HepG2 (cell line): ENCODE results near the gene TMEM158. TPM values are rescaled to one million over a fixed set of nuclear protein-coding genes. Genes with fewer than 3 reads are reported as not detected.

Experiments used
- CSRNP1 ChIP-seq: sonication (generic); formaldehyde crosslinking; IDR thresholded peaks from 2 replicates; pipeline ENCODE4 v1.8.1; 2023; ENCODE audit warnings: mild to moderate bottlenecking, missing genetic modification reagents
- HMGXB4 ChIP-seq, 2 experiments: sonication (generic) in 1 of 2; formaldehyde crosslinking in 1 of 2; IDR thresholded peaks; 2 replicates each; pipeline versions ENCODE4 v1.4.0 to v1.6.1; 2018 to 2020; ENCODE audit warnings: missing genetic modification reagents in 2 of 2, borderline replicate concordance in 1 of 2, low read depth in 1 of 2, mild to moderate bottlenecking in 1 of 2, missing biosample characterization in 1 of 2
- MYPOP ChIP-seq: sonication (generic); formaldehyde crosslinking; IDR thresholded peaks from 2 replicates; pipeline ENCODE4 v1.8.1; 2023; ENCODE audit warnings: mild to moderate bottlenecking, moderate library complexity, missing genetic modification reagents
- PAXIP1 ChIP-seq: sonication (generic); formaldehyde crosslinking; conservative IDR thresholded peaks from 2 replicates; pipeline ENCODE4 v1.4.0; 2020; ENCODE audit warnings: mild to moderate bottlenecking, missing genetic modification reagents, moderate library complexity
- SNAPC4 ChIP-seq: sonication (generic); formaldehyde crosslinking; IDR thresholded peaks from 2 replicates; pipeline ENCODE4 v1.4.0; 2020; ENCODE audit warnings: mild to moderate bottlenecking, missing genetic modification reagents
- STAG1 ChIP-seq: sonication (generic); formaldehyde crosslinking; IDR thresholded peaks from 2 replicates; pipeline ENCODE4 v1.4.0; 2020; ENCODE audit warnings: missing genetic modification reagents
- TMF1 ChIP-seq: sonication (generic); formaldehyde crosslinking; IDR thresholded peaks from 2 replicates; pipeline ENCODE4 v1.8.1; 2022; ENCODE audit warnings: low read depth, missing genetic modification reagents
- ZBTB44 ChIP-seq: sonication (generic); formaldehyde crosslinking; IDR thresholded peaks from 2 replicates; pipeline ENCODE4 v1.4.0; 2020; ENCODE audit warnings: missing genetic modification reagents
- ZNF224 ChIP-seq: sonication (generic); formaldehyde crosslinking; IDR thresholded peaks from 2 replicates; pipeline ENCODE4 v1.5.0; 2020; ENCODE audit warnings: mild to moderate bottlenecking, missing genetic modification reagents
- ZNF3 ChIP-seq: IDR thresholded peaks from 2 replicates; pipeline ENCODE4 v1.7.0; 2017; ENCODE audit warnings: inconsistent platforms
- ZNF670 ChIP-seq: sonication (generic); formaldehyde crosslinking; IDR thresholded peaks from 2 replicates; pipeline ENCODE4 v1.8.0; 2022; ENCODE audit warnings: mild to moderate bottlenecking, missing genetic modification reagents, borderline replicate concordance
- ZNF678 ChIP-seq: sonication (generic); formaldehyde crosslinking; IDR thresholded peaks from 2 replicates; pipeline ENCODE4 v1.4.0; 2020; ENCODE audit warnings: mild to moderate bottlenecking, missing genetic modification reagents
- polyA plus RNA-seq, 8 experiments: library from polyadenylated mRNA; depleted of rRNA in 3 of 8; stranded (reverse) in 7 of 8; unstranded in 1 of 8; fragments of >200 nt; fragmentation: Illumina TruSeq in 4 of 8; extraction: Trizol in 4 of 8; gene quantifications; 2 replicates each; pipeline versions ENCODE4 v1.2.1 to v1.2.3, GENCODE V29; 2011 to 2016; ENCODE audit warnings: low read depth in 4 of 8, missing spikeins in 1 of 8, mixed read lengths in 1 of 8; ENCODE audit not compliant: insufficient read depth in 1 of 8
- total RNA-seq, 5 experiments: library from RNA; depleted of rRNA; stranded (reverse); fragments of >200 nt; fragmentation: Illumina TruSeq; extraction: Trizol; gene quantifications; 2 replicates each; pipeline ENCODE4 v1.2.3, GENCODE V29; 2016; ENCODE audit warnings: low read depth in 1 of 5

The TMEM158 gene
- total and polyA plus RNA-seq, 2 of the 13 experiments (the other 11 are each of a cell fraction or from before 2014, with no cell fraction given), result 0.13 TPM; not detected in 1

GRCh38 chr3:45210308-45211041 lies 15.6 kb downstream of the TMEM158 start (continued):
- TF ChIP-seq HMGXB4 (CRISPR knock-in tag; IDR thresholded peaks at IDR 0.05; ENCODE audit: borderline replicate concordance in 1 of 2, low read depth in 1 of 2), result peak in 1 of 2 experiments; percentile 53; a peak in 1 of 4 replicates
- TF ChIP-seq ZBTB44, result no peak
- TF ChIP-seq TMF1 (CRISPR knock-in tag), result no peak
- TF ChIP-seq ZNF3, result no peak
- no peak for TF ChIP-seq CSRNP1 (CRISPR knock-in tag)
- TF ChIP-seq ZNF678 (CRISPR knock-in tag), result no peak
- TF ChIP-seq MYPOP (CRISPR knock-in tag), result 0 out of 2 replicates have a peak, but pooled peaks have one; percentile 26
- no peak for TF ChIP-seq PAXIP1 (CRISPR knock-in tag)
- peak; percentile 84 for TF ChIP-seq STAG1 (CRISPR knock-in tag)
- no peak for TF ChIP-seq ZNF224
- TF ChIP-seq SNAPC4, result no peak
- TF ChIP-seq ZNF670 (CRISPR knock-in tag), result no peak
